GM18909 (cell line): ENCODE measurements around the gene CPS1.

ENCODE experiments used
- ATAC-seq: cut with Tn5 transposase; IDR thresholded peaks from one replicate; pipeline ENCODE4 v1.9.1; 2021; ENCODE audit warnings: mild to moderate bottlenecking; ENCODE audit not compliant: unreplicated experiment, poor library complexity

CPS1 gene

DNA sequence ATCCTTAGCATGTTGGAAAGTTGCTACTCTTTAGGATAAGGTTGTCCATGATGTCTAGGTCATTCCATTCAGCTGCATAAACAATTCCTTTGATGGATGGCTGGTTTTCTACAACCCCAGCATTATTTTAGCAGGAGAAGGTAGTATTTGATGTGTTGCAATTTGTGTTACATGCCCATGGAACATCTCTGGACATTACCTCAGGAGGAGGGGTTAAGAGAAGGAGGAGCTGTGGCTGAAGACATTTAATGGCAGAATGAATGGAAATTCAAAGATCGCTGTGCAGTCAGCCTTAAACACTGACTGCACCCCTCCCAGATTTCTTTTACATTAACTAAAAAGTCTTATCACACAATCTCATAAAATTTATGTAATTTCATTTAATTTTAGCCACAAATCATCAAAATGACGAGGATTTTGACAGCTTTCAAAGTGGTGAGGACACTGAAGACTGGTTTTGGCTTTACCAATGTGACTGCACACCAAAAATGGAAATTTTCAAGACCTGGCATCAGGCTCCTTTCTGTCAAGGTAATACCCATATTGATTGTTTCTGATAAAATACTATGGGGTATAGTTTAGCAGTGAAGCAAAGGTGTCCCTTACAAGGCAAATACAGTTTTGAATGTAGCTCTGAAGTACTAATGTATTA is at the start of gene CPS1:
CPS1 (plus strand) TSS at position 271 of the 652 bp plus-strand sequence; CDS start at position 406, 135 bp downstream.
- no peak for ATAC-seq

DNA sequence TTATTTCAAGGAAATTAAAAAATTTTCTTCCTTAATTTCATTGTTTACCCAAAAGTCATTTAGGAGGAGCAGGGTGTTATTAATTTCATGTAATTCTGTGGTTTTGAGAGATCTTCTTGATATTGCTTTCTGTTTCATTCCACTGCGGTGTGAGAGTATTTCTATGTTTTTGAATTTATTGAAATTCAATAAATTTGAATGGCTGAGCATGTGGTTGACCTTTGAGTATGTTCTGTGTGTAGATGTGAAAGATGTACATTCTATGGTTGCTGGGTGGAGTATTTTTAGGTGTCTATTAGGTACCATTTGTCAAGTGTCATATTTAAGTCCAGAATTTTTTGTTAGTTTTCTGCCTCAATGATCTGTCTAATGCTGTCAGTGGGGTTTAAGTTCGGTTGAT is 40.5 kb upstream of the CPS1 start:
- ATAC-seq: no peak

DNA sequence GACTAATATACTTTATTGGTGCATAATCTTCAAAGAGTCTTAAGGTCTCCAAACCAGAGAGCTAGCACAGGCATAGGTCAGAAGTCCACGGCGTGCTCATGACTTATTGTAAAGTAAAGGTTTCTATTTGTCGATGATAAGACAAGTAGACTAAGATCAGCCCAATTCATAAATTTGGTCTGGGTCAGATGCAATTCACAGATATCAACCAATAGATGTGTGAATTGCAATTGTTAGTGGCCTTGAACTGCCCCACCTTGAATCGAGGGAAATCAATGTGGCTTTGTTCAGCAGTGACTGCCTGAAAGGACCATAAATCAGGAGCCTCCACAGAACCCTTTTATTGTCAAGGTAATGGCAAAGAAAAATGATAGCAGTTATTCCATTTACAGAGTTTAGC is 39.1 kb upstream of the CPS1 start:
- no peak for ATAC-seq

DNA sequence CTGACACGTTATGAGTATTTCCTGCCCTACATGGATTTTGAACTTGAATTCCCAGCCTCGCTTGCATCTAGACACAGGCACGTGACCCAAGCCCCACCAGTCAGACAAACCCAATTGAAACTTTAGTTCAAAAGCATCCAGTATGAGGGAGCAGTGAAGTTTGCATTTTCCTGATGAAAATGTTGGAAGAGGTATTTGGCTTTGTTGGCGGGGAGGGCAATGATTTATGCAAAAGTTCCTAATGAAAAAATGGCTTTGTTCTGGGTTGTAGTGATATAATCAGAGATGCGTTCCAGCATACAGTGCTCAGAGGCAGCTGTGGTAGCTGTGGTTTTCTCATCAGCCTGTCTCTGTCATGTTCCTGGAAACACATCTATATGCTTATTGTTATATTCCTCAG is 36.8 kb upstream of the CPS1 start:
- no peak for ATAC-seq

DNA sequence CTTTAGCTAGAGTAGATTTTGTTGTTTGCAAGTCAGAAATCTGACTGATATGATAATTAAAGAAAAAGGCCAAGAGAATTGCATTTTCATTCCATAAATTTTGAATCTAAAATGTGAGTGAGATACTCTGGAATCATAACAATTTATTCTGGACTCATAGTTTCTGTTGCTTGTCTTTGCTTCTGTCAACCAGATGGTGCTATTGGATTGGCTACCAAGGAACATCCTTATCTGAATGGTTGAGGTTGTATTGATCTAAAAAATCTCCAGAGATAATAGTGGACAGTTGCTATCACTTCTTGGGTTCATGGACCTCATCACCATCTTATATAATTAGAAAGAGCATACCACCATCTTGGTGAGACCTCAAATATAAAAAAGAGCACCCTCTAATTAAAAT is 34.0 kb upstream of the CPS1 start:
- ATAC-seq: no peak

DNA sequence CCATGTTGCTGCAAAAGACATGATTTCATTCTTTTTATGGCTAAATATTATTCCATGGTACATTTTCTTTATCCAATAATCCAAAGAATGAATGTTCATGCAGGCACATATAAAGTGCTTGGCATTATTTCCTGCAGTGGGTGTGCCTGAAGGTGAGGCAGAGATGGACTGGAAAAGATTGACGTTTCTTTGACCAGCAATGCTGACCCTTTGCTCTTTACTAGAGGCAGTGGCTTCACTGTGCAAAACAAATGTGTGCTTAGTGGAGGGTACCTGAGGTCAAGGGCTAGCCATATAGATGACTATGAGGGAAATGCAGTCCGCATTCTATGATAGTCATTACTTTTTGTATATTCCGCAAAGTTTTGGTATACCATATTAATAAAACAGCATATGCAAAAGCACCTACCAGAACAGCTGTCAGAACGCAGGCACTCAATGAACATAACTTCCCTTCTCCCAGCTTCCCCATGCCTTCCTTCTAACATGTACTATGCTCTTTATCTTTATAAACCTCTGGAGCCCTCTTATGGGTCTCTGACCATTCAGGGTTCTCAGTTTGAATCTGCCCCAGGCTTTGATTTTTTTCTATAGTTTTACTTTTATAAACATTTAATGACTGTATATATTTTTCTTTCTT is 32.6 kb upstream of the CPS1 start:
- ATAC-seq: no peak

DNA sequence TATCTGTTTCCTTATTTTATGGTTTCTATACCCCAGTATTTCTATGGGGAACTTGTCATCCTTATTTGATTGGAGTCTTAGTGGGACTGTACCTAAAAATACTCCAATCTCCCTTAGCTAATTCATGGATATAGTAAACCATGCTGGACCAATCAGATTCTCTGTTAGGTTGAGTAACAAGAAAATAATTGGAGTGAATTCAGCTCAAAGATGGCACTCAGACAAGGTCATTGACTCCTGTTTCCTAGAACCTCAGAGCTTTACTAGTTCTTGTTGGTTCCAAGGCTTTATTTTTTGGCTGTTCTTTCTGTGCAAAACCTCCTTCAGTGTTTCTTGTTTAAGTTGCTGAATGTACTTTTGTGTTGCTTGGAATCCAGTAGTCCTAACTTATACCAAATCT is 31.9 kb upstream of the CPS1 start:
- no peak for ATAC-seq

DNA sequence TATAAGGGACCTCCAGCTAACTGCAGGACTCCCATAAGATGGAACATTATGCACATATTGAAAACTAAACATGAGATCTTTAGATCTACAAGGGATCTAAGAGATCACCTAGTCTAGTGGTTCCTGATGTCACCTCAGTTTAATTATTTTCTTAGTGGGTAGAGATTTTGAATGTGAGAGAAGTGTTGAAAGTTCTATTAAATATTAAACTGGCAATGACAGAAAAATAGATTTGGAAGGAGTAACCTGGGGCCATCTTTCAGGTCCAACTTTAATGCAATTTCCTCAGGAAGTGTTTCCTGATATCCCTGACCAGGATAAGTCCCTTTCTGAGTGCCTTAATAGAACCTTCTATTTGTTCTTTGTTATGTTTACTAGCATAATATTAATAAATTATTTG is 29.1 kb upstream of the CPS1 start:
- ATAC-seq: peak; percentile 91

DNA sequence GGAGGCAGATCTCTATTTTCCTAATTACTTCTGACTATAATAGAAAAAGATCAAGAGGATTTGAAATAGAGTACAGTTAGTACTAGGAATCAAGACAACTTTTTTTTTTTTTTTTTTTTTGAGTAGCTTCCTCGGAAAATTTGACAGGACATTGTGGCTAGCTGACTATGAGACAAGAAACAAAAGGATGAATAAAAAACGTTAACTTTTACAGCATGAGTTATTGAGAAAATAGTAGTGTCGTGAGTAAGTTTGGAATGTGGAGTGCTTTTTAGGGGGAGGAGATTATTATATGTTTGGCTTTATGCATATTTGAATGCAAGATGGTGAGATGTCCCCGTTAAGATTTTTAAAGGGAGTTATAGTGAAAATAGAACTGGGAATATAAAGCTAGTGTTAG is 27.7 kb upstream of the CPS1 start:
- ATAC-seq: no peak

DNA sequence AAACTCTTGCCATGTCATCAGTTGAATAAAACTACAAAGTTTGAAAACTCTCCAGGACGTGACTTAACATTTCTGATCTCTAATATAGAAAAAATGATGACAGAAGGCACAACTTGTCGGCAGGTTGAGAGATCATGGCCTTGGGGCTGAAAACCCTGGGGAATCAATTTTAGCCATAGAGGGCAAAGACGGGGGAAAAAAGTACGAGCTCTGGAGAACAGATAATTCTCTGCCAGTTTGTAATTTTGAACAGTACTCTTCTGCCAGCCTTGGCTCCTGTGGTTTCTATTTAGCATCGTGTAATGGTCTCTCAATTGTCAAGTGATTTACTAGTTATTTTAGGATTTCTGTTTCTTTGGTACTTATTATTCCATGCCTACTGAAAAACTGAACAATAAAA is 25.3 kb upstream of the CPS1 start:
- ATAC-seq: no peak

DNA sequence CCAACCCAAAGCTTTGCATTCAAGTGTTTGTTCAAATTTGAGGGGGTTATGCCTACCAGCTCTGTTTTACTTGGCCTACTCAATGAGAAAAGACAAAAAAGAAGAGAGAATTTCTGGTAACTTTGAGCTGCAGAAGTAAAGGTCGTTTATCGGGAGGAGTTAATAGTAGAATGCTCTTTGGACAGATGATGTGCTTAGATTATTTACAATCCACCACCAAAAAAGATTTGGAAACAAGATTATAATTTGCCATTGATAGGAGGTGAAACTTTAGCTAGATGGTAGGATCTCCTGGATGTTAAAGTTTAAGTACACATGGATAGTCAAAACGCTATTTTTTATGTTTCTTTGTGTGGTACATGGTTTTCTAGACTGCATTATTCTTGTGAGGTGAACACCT is 24.9 kb upstream of the CPS1 start:
- no peak for ATAC-seq

DNA sequence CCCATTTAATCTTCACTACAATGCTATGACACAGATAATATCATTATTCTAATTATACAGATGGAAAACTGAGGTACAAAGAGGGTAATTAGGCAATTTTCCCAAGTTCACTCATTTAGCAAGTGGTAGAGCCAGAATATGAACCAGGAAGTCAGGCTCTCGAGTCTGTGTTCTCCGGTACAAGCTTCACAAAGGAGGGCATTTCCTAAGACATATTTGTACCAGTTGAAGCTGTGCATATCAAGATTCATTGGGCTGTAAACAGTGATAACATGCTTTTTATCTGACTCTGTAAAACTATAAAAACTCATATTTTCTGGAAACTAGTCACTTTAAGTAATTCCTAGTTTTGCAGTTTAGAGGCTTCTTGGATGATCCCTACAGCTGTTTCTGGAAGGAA is 23.0 kb upstream of the CPS1 start:
- no peak for ATAC-seq

DNA sequence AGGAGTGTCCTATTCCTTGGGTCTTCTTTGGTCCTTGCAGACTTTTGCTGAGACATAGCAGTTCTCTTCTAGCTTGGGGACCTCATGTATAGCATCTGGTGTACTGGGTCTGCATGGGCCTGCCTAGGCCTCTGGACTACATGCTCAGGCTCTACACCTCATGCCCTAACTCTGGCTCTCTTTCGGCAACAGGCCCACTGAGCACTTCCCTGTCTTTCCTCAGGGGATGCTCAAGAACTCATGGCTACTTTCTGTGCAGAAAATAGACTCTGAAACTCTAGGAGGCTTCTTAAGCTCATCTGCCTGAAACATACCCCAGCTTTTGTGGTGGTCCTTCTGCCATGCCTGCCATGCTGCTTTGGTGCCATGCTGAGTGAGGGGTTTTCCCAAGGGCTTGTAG is 21.5 kb upstream of the CPS1 start:
- no peak for ATAC-seq

DNA sequence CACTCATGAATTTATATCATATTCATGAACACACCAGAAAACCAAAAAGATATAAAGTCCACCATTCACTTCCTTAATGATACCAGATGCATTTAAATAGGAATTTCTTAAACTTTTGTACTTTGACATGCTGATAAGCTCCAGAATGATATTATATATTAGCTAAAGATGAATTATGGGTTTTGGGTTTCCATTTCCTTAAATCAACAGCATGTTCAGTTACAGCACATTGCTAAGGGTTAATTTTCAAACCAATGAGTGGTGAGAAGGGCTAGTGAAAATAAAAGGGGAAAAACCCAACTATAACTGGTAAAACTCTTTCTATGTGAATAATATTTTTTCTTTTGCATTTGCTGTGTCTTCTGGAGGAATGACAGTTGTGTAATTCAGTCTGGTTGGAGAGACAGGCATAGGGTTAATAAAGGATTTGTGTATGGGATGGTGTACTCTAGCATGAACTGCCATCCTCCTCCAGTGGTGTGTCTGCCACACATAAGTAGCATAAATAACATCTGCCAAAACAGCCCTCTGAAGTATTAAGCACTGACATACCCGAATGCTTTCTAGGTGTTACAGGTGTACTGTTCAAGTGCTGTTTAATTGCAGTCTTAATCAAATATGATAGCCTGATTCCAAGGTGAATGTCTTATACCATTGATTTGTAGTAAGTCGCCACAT is 19.3 kb upstream of the CPS1 start:
- peak; percentile 80 for ATAC-seq

DNA sequence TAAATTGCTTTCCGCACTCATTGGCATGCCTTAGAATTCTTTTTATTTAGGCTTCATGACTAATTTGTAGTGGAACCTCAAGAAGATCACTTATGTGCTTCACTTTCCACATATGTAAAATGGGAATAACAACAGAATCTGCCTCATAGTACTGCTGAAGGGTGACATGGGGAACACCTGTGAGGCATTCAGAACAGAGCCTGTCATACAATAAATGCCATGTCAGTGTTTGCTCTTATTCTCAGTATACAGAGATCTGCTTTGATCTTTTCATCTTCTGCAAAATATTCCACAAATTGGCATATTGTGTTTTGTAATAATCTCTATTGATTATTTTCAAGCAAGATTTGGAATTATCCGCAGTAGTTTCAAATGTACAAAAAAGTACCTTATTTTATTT is 17.4 kb upstream of the CPS1 start:
- no peak for ATAC-seq

DNA sequence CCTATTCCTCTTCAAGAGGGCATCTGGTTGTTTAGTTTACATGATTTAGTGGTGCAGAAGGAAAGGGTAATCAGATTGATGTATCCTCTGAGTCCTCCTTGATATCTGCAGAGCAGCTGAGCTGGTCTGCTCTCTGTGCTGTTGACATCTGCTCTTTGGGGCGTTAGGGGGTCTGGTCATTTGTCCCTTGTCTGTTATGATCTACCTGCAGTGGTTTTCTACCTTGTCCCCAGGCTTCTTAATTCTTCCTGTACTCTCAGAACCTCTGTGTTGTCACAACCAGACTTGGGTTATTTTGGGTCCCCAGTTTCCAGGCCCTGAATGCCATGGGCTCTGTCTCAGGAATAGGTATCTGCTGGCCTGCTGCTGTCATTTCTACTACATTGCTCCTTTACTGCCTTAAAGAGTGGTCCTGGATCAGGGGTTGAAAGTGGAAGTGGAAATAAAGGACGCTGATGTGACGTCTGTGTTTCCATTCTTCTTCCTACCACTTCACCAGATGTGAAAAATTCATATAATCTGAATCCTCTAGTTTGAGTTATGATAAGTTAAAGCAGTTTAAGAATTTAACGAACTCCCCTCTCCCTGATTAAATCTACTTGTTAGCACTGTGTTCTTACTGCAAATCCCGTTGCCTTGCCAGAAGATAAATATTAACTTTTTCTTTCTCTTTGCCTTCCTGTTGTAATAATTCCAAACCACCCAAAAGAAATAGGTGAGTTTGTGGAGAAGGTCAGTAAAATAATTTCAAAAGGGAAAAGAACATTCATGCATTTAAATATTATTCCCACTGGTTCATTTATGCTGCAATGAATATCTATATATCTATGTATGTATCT is 16.6 kb upstream of the CPS1 start:
- ATAC-seq: no peak

DNA sequence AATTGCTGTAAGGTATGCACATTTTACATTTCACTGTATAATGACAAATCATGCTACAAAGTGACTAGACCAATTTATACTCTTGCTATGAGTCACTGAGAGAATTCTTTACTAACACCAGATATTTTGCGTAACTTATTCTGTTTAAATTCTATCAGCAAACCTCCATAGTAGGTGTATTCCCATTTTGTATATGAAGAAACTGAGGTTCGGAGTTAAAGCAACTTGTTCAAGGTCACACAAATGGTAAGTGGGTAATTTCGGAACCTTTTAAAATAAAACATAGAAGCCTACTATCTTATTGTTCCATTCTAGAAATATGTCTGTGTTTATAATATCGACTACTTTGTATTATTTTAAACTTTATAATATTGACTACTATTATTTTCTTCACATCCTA is 15.9 kb upstream of the CPS1 start:
- ATAC-seq: no peak

DNA sequence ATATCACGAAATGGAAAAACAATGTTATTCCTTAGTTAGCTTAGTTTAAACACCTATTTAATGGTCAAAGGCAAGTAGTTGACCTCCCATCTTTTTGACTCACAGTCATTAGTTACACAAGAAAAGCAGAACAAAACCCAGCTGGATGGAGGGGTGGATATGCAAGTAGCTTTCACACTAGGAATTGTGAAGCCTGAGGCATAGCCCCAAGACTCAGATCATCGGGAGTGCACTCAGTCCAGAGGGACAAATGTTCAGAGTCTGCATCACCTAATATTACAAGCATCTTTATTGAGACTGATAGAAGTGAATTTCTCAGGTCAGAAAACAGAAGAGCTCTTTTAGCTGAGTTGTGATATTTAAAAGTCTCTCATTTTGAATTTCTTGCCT is 15.5 kb upstream of the CPS1 start:
- no peak for ATAC-seq

DNA sequence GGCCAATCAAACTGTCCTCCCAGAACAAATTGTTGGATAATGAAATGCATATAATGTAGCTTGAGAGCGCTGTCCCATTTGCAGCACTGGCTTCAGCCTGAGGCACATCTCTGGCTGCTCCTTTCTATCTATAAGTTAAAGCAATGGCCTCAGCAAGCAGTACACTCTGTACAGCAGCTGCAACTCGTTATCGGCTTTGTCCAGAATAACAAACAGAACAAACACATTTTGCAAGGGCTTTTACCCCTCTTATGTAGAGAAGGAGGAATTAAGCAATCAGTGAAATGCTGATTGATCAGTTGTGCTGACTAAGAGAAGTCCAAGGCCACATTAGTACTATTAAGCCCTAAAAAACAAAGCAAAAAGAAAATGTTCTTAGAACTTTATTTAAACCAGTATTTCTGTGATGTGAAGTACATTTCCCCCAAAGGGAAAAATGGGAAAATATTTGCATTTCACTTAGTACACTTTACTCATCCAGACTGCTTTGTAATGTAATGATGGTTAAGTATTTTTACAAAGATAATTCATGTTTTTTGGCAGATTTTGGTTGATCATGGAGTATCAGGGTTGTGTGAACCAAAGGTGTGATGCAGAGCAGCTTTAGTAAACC is 15.0 kb upstream of the CPS1 start:
- no peak for ATAC-seq

DNA sequence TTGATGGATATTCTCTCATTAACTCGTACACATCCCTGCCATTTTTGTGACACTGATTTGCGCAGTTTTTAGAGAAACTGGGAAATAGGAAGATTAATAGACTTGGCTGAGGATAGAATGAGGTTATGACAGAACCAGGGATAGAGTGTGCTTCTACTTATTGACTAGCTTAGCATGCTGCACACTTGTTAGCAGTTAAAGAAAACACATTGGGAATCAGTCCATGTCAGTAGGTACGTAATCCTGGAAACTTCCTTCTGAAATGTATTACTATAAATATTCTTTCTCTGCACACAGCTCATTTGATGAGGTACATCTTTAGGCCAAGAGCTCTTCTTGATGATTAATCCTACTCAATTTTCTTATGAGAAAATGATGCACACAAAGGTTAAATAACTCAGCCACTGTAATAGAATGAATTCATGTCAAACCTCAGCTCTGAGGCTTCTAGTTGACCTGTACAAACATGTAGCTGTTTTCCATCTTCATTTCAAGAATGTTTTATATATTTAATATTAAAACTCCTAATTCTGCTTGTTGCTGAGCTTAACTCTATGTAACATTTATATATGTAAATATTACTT is 12.3 kb upstream of the CPS1 start:
- no peak for ATAC-seq
